Nucleus accumbens (tissue), 56 donors: ENCODE results near the gene STAB1.

Experiments
- DNase-seq, 56 donors: peaks; one replicate each; lab custom pipeline; 2025; lab: John Stamatoyannopoulos, UW

Gene STAB1

DNA sequence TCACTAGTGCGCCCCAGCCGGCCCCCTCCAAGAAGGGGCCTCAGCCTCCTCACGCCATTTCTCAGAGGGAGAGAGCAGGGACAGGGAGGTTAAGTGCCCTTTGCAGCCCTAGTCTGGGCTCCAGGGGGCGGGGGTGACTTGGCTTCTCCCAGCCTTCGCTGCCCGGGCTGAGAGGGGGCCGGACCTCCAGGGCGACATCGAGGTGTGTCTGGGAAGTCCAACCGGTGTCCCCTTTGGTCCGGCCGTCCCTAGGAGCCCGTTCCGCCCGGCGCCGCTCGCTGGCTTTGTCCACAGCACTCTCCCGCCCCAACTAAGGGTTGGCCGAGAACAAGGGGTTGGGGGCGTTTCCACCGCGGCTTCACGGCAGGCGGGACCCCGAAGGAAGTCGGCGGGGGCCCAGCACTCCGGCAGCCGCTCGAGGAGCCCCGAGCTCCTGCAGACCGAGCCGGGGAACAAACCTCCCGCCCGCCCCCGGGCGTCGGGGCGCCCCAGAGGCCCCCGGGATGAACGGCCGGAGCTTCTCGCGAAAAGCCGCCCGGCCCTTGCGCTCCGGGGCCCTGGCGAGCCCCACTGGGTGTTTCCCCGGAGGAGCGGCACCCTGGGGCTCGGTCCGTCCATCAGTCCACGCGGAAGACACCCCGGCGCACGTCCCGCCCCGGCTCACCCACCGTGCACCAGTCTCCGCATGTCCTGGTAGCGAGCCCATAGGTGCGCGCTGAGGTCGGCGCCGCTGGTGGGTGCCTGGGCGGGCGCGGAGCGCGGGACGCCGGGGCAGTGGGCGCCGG lies 37.9 kb downstream of the STAB1 start:
- DNase-seq, result peak in 1 of 56 donors; percentile 36

DNA sequence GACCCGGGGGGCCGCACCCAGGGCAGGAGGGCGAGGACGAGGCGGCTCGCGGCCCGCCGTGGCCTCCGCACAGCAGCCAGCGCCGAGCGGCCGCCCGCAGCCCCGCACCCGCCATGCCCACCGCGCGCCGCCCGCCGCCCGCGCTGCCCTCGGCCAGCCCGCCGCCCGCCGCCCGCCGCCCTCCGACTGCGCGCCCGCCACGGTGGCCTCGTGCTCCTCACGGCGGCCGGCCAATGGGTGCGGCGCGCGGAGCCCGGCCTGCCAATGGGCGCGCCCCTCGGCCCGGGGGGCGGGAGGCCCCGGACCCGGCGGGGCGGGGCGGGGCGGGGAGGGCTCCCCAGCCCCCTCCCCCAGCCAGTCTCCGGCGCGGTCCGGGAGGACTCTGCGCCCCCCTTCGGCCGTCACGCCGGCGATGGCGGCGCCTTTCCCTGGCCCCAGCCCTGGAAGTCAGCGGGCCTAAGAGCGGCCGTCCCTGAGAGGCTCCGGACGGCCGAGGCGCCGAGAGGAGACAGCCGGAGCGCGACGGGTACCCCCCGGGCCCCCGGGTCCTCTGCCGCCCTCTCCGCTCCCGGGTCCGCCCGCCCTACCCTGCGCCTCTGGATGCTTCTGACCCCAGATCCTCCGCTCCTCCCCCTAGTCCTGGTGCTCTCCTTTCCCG lies 38.6 kb downstream of the STAB1 start, which contains the start of gene NT5DC2:
Gene NT5DC2 (minus strand): TSS at position 235 of the 658 bp plus-strand sequence. CDS start 120 bp downstream, at position 115.
- DNase-seq, result peak in 30 of 56 donors; percentile 22 to 79 (median 46)

DNA sequence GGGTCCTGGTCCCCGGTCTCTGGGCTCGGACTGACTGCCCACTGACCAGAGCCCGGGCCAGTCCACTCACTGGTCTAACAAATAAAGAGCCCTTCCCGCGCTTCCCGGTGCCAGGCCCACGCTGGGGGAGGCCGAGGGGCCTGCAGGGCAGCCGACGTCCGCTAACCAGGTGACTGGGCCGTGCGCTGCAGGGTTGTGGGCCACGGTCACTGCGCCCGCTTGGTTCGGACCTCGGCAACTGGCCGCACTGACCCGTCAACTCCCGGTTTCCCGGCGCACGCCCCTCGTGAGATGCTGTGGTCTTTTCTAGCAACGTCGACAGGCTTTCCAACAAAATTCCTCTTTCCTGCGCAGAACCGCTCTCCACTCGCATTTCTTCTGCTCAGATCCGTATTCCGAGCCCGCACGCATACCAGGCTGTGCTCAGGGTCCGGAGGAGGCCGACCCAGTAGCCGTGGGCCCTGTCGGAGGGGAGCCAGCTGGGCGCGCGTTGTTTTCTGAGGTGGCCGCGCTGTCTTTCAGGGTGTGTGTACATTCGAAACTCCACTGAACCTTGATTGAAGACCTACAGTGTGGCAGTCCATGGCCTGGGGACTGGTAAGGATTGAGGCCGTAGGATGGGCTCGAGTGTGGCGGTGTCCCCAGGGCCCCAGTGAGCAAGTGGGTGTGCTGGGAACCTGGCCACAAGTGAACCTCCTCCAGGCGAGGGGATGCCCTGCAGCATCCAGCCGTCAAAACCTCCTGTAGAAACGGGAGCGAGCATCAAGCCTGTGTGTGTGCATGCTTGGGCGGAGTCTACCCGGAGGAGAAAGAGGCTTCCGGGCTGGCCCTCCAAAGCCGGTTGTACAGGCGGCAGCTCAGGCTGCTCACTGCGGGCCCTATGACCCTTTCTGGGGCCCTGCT lies 39.4 kb downstream of the STAB1 start:
- peak in 2 of 56 donors; percentile 37 to 52 for DNase-seq

DNA sequence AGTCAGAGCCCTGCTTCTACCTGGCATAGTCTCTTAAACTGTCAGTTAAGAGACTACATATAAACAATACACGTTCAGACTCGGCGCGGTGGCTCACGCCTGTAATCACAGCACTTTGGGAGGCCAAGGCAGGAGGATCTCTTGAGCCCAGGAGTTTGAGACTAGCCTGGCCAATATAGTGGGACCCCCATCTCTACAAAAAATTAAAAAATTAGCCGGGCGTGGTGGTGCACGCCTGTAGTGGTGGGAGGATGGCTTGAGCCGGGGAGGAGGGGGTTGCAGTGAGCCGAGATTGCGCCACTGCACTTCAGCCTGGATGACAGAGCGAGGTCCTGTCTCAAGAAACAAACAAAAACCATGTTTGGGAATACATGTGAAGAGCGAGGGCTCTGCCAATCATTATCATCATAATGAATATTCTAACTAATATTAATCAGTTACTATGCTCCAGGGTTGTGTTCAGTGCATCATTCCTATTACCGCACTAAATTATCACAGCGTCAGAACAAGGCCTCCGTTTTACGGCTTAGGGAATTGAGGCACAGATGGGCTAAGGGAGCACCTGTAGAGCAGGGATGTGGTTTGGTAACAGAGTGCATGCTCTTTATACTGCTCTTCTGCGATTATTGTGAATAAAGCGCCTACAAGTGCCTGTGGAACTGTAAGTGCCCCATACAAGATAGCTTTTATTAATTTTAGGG lies 40.4 kb downstream of the STAB1 start:
- DNase-seq, result no peak

DNA sequence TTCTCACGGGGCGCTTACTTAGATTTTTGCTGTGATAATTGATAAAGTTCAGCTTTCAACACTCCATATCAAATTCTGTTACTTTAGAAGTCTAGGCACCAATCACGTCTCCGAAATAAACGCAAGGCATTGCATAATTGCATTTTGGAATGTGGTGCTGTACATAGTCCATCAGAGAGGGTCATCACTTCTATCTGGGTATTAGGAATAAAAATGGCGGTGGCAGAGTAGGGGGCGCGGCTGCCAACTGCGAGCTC lies 40.9 kb downstream of the STAB1 start:
- no peak for DNase-seq

DNA sequence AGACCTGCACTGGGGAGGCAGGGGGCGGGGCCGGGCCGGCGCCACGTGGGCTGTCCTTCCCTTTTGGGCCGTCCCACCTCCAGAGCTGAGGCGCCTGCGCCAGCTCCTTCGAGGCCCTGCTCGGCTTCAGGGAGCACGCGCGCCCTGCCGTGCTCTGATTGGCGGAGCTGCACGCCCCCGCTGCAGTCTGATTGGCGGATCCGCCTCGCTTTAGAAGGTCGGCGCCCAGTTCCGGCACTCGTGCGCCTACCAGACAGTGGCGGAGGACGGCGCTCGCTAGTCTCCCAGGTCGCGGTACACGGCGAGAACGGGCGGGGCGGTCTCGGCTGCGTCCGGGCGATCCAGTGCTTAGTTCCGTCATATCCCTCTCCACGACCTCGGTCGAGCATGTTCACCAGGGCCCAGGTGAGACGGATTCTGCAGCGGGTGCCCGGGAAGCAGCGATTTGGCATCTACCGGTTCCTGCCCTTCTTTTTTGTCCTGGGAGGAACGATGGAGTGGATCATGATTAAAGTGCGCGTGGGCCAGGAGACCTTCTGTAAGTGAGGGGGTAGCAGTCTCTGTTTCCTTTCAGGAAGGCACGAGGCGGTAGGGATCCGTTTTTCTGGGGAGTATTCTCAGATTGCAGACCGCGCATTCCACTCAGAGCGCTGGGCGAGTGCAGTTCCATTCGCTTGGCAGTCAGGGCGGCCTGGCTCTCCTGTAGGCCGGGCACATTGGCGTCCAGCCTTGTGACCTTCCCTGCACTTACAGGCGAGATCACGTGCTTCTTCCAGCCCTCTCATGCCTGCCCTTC lies 41.4 kb downstream of the STAB1 start, which contains the start of gene UQCC5:
Gene UQCC5 (plus strand): TSS at position 237 of the 796 bp plus-strand sequence. CDS start 151 bp downstream, at position 388.
- peak; percentile 69 to 99 (median 96) for DNase-seq

DNA sequence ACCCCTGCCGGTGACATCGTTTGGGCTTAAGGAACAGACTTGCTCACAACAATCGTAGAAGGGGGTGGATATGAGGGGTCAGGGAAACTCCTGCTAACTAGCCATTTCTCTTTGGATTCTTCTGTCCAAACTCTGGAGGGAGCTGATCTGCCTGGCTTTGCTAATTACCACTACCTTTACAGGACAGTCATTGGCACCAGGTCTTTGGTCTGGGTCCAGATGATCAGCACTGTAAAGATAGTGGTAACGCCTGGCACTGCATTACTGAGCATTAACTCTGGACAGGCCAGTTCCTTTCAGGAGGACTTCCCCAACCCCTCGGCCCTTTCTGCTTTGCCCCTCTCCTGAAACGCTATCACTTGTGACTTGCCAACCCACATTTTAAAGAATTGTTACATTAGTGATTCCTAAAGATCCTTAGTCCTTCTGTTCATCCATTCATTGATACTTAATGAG lies 42.1 kb downstream of the STAB1 start:
- peak in 1 of 56 donors; percentile 50 for DNase-seq

DNA sequence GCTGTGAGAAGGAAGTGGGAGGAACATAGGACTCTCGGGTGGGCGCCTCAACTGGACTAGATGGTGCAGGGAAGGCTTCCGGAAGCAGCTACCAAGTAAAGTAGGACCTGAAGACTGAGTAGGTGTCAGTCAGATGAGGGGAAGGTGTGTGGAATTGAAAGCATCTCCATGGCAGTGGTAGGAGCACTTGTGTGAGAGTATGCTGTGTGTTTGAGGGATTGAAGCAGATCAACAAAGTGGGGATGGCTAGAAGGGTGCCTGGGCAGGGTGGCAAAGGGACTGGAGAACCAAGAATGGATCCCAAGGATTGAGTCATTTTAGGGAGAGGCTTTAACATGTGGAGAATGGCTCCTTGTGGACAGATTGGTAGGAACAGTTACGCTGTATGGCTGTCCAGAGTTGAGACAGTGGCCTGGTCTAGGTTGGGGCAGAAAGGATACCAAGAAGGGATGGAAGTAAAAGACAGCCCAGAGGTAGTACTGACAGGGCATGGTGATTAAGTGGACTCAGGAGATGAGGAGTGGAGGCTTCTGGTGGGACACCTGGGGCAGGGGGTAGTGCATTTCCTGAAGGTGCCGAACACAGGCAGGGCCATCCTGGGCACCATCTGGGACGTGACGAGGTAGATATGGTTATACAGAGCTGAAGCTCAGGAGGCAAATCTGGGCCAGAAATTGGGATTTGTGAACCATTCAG lies 42.7 kb downstream of the STAB1 start:
- peak in 1 of 56 donors; percentile 36 for DNase-seq

DNA sequence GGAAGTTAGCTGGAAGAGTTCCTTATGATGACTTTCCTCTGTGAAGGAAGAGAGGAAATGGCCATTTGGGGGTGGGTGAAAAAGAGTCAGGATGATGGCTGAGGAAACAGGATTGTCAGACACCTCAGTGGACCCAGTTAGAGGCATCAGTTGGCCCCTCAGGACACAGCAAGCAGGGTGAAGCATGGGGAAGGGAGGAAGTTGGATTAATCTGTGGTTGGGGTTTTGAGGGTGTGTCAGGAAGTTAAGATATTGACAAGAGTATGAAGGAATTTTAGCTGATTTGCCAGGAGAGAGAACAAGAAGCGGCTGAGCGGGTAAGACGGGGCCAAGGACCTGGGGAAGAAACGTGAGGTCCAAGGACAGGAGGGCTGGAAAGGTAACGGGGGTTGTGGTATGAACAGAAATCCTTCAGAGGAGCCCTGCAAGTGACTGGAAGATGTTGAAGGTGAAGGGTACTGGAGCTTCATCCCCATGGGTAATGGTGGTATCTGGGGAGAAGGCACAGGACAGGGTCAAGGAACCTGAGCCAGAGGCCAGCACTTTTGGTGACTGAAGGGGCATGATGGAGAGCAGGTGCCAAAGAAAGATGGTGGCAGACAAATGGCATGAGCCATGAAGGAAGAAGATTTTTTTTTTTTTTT lies 44.0 kb downstream of the STAB1 start:
- DNase-seq, result no peak

DNA sequence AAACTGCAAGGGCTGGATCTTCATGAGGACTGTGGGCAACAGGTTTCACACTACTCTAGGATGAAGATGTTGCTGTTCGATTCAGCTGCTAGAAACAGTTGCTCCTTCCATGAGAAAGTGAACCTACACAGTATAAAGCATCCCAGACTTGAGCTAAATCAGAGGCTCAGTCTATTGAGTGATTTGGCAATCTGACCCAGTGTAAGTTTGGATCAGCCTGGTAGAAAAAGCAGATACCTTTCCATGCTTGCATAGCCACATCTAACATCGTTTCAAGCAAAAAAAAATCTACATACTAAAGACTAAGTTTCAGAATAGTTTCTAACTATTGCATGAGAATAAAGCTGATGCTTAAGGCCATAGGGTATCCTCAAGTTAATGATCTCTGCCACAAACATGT lies 45.9 kb downstream of the STAB1 start:
- no peak for DNase-seq

DNA sequence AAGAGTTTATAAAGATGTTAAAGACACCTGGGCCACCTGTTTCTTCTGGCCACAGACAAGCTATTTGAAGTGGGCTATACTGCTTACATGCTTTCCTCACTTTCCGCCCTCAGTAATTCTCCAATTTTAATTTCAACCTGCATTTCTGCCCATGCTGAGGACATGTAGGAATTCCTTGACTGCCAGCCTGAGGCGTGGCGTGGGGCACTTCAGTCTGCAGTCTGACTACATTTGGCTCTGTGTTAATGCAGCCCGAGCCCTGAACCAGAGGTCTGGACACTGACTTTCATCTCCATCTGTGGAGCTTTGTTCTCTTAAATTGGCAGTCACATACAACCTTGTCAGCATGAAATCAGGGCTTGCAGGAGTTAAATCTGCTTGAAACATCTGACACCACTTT lies 49.8 kb downstream of the STAB1 start:
- DNase-seq, result no peak

DNA sequence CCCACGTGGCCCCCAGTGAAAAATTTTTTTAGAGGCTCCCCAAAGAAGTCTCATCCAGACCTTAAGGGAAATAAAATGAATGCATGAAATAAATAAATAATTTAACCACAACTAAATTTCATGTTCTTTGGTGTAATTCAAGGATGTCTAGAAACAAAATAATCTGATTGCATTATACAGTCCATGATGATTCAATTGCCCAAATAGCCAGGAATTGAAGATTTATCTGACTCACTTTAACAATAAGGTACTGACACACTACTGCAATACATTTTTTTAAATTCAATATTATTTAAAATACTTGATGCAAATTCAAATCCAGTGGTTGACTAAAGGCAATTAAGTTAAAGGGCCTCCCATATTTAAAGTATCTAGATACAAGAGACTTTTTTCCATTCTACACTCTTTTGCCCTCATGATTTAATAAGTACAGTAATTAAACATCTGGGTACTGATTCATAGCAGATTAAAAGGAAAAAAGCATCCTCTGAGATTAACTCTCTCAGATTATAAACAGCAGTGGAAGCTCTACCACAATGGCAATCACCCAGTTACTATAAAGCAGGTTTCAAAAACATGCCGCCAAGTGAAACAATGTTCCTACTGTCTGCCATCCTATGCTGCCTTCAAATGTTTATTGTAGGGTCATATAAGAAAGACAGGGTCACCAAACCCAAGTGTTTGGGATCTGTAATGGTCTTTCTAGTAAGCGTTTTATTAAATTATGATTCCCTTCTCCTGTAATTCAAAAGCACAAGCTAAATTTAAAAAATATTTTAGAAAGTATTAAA lies 51.2 kb downstream of the STAB1 start:
- DNase-seq, result no peak

DNA sequence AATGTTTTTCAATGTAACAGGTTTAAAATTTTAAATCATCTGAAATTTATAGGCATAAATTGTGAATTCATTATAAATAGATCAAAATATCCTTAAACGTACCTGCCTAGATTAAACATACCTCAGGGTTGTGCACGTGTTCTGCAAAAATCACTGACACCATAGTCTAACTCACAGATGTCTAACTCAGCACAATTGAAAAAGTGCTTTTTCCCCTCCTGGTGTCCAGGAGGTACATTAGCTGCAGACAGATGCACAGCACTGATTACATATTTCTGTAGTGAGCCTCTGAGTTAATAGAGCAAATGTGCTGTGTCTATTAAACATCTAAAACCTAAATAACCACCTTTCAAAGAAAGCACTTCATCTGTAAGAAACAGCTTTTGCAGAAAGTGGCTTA lies 52.0 kb downstream of the STAB1 start:
- DNase-seq, result no peak

DNA sequence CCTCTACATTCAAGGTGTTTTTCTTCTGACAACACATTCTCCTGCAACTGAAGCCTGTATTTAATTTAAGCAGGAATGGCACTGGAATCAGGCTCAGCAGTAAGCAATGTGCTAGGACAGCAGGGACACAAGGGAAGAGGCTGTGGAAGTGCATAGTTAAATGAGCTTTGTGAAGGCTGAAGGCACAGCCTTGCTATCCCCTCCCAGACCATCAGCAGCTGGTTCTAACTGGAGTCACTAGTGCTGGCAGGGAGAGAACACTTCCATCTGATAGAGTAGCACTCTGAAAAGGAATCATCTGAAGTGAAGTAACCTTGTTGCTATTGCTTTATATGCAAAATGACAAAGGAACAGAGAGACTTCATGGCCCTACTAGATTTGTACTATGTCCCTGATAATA lies 56.0 kb downstream of the STAB1 start:
- no peak for DNase-seq

DNA sequence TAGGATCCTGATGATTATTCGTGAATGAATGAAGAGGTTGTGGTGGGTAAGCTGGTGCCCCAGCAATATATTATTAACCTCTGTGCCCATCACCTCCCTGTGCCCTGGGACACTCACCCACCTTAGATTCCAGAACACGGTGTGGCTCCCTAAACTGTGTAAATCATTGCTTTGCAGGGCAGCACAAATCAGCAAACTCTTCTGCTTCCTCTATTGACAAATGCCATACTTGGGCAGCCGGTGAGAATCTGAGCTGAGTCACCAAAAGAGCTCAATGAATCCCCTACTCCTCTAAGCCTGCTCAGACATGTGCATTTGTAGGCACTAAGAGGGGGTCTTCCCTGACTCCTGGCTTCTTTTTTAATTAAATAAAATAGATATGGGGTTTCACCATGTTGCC lies 57.0 kb downstream of the STAB1 start:
- DNase-seq, result no peak

DNA sequence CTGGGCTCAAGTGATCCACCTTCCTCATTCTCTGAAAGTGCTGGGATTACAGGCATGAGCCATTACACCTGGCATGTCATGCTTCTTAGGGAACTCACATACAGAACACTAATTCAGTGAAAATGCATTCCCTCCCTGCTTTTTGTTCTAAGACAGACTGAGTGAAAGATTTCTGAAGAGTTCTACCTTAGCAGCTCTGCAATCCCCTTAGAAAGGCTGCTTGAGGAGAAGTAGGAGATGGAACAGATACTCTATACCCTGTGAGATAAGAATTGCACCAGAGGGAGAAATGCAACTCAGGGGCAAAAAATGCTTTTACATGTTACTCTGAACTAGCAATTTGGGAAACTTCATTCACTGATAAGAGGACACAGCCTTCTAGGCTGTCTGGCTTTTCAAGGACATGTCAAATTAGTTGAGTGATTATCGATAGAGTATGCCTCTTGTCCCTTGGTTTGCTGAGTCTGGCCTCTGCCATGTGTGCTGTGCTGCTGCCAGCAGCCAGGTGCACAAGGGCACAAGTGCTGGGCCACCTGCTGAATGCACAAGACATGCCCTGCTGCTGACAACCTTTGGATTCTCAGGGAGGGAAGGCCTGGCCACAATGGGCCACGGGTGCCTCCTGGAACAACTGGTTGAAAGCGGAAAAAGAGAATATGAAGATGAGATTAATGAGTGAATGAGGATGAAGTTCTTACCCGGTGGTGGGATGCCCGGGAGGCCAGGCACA lies 59.1 kb downstream of the STAB1 start:
- DNase-seq, result no peak

DNA sequence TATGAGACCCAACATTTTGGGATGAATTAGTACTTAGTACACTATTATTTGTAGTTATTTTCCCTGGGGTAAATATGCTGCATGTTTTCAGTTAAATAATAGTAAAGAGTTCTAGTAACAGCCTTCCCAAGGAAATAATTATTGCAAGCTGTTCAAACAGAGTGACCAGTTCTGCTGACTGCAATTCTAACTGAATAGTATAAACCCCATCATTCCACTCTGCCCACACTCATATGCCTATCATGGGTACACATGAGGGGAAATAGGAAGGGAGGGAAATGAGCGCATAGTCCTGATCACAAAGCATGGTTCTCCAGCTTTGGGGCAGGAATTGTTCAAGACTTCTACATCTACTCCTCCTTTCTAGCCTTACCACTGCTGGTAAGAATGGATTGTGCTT lies 59.9 kb downstream of the STAB1 start:
- DNase-seq, result no peak
